HG03135 (cell line): ENCODE data around the gene KANK4.

Experiments used
- ATAC-seq: cut with Tn5 transposase; IDR thresholded peaks from one replicate; pipeline ENCODE4 v1.9.1; 2021; ENCODE audit warnings: mild to moderate bottlenecking, moderate library complexity; ENCODE audit not compliant: unreplicated experiment

Gene KANK4

DNA sequence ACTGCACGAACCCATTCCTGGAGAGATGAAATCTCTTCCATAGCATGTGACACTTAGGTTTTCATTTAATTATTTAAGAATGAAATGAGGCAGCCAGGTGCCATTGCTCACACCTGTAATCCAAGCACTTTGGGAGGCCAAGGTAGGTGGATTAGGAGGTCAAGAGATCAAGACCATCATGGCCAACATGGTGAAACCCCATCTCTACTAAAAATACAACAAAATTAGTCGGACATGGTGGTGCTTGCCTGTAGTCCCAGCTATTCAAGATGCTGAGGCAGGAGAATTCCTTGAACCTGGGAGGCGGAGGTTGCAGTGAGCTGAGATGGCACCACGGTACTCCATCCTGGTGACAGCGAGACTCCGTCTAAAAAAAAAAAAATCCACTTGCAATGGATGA lies 106.8 kb downstream of the KANK4 start:
- ATAC-seq, result no peak

DNA sequence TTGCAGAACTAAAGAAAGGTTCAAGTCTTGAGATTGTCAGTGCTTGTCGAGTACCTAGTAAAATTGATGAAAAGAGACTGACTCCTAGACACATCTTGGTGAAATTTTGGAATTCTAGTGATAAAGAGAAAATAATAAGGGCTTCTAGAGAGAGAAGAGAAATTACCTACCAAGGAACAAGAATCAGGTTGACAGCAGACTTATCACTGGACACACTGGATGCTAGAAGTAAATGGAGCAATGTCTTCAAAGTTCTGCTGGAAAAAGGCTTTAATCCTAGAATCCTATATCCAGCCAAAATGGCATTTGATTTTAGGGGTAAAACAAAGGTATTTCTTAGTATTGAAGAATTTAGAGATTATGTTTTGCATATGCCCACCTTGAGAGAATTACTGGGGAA lies 108.3 kb downstream of the KANK4 start:
- no peak for ATAC-seq

DNA sequence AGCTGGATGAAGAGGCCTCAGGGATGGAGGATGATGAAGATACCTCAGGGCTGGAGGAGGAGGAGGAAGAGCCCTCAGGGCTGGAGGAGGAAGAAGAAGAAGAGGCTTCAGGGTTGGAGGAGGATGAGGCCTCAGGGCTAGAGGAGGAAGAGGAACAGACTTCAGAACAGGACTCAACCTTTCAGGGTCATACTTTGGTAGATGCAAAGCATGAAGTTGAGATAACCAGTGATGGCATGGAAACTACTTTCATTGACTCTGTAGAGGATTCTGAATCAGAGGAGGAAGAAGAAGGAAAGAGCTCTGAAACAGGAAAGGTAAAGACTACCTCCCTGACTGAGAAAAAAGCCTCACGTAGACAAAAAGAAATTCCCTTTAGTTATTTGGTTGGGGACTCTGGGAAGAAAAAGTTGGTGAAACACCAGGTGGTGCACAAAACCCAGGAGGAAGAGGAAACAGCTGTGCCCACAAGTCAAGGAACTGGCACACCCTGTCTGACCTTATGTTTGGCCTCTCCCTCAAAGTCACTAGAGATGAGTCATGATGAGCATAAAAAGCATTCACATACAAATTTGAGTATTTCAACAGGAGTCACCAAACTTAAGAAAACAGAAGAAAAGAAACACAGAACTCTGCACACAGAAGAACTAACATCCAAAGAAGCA lies 109.2 kb downstream of the KANK4 start:
- no peak for ATAC-seq

DNA sequence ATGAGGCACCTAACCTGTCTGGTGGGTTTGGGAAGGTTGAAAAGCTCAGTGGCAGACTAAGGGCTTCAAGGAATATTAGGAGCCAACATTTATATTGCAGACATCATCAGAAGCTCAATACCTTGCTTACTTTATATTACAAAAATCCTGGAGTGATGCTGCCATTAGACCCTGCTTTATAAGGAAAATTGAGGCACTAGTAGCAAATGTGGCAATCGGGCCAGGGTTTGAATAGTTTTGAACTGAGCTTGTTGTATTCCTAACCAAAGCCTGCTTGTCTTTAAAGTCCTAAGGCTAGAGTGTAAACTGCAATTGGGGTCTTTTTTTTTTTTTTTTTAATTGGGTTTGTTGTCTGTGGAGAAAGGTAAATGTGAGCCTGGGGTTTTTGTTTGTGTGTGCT lies 110.3 kb downstream of the KANK4 start:
- ATAC-seq, result no peak

DNA sequence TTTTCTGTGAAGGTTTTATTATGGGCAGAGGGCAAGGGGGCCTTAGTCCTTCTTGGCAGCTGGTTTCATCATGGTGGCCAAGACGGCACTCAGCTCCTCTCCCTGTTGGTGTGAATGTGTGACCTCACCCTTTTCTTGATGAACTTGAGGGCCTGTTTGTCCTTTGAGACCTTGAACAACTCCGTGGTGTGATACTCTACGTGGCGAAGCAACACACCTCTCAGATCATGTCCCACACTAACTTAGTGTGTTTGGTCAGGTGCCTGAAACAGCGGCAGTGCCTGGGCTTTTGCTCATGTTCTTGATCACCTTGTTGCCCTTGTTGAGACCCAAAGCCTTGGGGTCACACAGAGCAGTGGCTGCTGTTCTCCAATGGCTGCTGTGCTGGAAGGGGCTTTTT lies 111.1 kb downstream of the KANK4 start:
- ATAC-seq, result no peak

DNA sequence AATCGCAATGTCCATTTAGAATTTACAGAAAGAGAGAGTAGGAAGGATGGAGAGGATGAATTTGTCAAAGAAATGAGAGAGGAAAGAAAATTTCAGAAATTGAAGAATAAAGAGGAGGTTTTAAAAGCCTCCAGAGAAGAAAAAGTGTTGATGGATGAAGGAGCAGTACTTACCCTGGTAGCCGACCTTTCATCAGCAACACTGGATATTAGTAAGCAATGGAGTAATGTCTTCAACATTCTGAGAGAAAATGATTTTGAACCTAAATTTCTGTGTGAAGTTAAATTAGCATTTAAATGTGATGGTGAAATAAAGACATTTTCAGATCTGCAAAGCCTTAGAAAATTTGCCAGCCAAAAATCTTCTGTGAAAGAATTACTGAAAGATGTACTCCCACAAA lies 112.0 kb downstream of the KANK4 start:
- ATAC-seq, result no peak

DNA sequence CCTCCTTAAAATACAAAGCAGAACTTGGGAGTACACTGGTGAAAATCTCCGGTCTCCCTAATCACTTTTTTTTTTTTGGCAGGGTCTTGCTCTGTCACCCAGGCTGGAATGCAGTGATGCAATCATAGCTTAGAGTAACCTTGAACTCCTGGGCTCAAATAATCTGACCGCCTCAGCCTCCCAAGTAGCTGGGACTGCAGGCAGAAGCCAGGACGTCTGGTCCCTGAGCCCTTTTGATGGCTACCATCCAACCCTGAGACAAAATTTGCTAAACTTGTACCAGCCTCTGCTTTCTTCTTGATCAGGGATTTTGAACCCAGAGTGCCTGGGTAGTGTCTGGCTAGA lies 120.5 kb downstream of the KANK4 start:
- no peak for ATAC-seq

DNA sequence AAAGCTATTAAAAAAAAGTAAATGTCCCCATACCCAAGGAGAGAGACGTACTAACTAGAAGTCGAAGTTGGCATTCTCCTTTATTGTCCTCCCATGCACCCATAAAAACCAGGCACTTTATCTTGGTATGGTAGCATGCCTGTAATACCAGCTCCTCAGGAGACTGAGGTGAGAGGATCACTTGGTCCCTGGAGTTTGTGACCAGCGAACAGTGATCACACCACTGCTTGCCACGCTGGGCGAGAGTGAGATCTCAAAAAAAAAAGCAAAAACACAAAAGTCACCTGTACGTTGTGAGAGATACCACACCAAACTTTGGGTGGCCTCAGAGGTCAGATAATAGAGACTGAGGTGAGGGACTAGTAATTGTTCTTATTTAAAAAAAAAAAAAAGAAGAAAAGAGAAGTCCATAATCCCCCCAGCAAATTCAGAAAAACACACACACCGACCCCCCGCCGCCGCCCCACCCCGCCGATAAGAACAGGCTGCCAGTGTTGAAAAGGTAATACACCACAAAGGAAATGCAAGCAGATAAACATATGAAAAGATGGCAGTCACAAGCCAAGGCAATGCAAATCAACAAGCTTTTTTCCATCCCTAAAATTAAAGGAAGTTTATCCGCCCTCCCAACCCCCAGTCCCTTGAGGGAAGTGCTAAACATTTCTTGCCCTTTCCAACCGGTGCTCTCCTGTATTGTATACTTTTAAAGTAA lies 121.0 kb downstream of the KANK4 start:
- no peak for ATAC-seq

DNA sequence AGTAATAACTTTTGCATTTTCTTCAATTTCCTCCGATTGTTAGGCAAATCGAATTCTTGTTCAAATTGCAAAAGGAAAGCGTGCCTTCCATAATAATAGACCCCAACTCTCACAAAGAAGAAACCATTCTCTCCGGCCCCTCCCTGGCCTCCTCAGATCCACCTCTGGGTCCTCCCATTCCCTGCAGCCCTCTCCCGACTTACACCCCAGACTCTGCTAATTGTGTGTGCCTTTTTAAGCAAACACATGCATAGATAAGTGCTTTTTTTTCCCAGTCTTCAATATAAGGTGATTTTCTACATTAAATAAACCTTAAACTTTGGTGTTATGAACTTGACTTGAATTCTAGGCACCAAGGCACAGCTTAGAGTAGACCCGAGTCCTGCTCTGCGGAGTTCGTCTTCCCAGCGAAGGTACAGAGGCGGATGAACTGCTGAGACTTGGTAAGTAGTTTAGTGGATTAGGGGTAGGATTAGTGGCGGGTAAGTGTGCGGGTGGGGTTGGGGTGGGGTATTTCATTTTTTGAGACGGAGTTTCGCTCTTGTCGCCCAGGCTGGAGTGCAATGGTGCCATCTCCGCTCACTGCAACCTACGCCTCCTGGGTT lies 123.0 kb downstream of the KANK4 start:
- ATAC-seq, result no peak

DNA sequence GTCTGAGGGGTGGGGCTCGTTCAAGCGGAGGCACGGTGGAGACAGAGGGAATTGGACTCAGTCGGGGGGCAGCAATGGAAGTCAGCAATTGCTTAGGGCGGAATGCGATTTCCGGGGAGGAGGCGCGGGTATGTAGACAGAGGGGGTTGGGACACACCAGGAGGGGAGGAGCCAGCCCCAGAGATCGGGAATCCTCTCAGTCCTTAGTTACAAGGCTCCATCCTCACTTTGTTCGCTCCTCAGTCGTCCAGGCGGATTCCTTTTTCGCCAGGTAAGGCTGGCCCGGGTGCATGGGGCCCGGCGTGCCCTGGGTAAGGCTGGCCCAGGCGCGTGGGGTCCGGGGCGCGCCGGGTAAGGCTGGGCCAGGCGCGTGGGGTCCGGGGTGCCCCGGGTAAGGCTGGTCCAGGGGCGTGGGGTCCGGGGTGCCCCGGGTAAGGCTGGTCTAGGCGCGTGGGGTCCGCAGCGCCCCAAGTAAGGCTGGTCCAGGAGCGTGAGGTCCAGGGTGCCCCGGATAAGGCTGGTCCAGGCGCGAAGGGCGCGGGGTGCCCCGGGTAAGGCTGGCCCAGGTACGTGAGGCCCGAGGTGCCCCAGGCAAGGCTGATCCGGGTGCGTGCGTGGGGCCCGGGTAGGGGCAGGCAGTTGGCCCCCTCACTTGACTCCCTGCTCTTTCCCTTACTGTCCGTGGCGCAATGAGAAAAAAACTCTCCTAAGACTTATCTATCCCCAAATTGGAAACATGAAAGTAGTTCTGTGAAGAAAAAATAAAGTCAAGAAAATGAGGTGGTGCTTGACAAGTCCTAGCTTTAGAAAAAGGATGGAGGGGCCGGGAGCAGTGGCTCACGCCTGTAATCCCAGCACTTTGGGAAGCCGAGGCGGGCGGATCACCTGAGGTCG lies 124.3 kb downstream of the KANK4 start, which contains the start of gene L1TD1:
L1TD1 (plus strand) TSS at position 199 of the 894 bp plus-strand sequence. CDS start 11,780 bp downstream, outside the sequence.
- no peak for ATAC-seq

DNA sequence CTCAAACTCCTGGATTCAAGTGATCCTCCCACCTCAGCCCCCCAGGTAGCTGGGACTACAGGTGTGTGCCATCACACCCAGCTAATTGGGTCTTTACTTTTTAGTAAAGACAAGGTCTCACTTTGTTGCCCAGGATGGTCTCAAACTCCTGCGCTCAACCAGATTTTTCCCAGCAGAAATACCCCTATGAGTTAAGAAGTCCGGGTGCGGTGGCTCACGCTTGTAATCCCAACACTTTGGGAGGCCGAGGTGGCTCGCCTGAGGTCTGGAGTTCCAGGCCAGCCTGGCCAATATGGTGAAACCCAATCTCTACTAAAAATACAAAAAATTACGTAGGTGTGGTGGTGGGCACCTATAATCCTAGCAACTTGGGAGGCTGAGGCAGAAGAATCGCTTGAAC lies 131.1 kb downstream of the KANK4 start:
- no peak for ATAC-seq

DNA sequence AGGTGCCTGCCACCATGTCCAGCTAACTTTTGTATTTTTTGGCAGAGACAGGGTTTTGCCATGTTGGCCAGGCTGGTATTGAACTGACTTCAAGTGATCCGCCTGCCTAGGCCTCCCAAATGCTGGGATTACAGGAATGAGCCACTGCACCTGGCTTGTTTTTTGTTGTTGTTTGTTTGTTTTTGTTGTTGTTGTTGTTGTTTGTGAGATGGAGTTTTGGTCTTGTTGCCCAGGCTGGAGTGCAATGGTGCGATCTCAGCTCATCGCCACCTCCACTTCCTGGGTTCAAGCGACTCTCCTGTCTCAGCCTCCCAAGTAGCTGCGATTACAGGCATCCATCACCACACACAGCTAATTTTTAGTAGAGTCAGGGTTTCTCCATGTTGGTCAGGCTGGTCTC lies 131.7 kb downstream of the KANK4 start:
- no peak for ATAC-seq
